Measurements from ENCODE around the gene PTPN3. TPM values are rescaled to one million over a fixed set of nuclear protein-coding genes. Genes with fewer than 3 reads are reported as not detected.

Gene PTPN3
- total RNA-seq, 1 experiment from 2014 or later: 10.4 TPM

DNA sequence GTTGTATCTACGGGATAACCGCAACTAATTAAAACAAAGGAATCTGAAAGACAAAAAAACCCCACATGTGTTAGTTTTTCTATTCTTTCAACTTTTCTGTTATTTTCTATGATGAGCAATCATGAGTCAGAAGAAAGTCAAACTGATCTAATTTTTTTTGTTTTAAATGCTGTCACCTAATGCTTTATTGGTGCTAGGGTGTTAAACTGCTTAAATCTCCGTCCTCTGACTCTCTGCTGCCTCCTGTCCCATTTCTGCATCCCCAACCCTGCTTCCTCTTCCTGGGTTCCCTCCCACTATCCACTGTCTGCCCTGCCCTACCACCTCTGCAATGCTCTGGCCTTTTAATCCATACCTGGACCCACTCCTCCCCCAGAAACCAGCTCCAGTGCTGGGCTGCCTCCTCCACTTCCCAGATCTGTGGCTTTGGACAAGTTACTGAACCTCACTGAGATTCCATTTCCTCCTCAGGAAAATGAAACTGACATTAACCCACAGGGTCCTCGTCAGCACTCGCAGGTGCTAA lies 15.7 kb downstream of the PTPN3 start:
- H3K4me1 ChIP-seq (ENCODE audit: control insufficient read depth, insufficient read depth, low read length): peaks cover 4% of the 10 kb centered on the region
- ATAC-seq: no peak

DNA sequence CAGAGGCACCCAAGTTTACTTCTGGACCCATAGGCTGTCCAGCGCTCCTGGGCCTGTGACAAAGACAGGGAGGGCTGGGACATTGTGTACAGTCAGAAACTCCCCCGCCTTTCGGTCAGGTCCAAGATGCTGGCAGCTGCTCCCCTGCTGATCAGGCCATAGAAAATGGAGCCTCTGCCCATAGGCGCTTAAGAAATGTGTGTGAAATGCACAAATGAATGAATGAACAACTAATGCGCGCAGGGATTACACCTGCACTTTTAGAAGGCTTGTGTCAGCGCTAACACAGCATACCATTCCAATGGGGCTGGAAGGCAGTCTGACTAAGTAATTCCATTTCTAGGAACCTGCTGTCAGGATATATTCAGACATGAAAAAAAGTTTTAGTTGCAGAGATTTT lies 16.3 kb downstream of the PTPN3 start:
- H3K9me3 ChIP-seq (ENCODE audit: control insufficient read depth, insufficient read depth, low read depth, low read length): no peaks in the 10 kb centered on the region
- H3K27me3 ChIP-seq (ENCODE audit: control insufficient read depth, insufficient read depth, low read length): no peaks in the 10 kb centered on the region
- no peaks in the 10 kb centered on the region for H3K36me3 ChIP-seq (ENCODE audit: control insufficient read depth, insufficient read depth, low read length)
- H3K27ac ChIP-seq (ENCODE audit: low read length): no peak overlapping the region
- TF ChIP-seq TCF7L2 (IDR thresholded peaks at IDR 0.05; ENCODE audit: low read depth, low read length) (no peak), CTCF (IDR thresholded peaks at IDR 0.05) (no peak), POLR2AphosphoS5 (IDR thresholded peaks at IDR 0.05; ENCODE audit: low read depth, low read length) (no peak), SIN3A (IDR thresholded peaks at IDR 0.05; ENCODE audit: borderline replicate concordance, insufficient read depth, low read depth, low read length) (no peak)
- TF ChIP-seq, protein P1, sequence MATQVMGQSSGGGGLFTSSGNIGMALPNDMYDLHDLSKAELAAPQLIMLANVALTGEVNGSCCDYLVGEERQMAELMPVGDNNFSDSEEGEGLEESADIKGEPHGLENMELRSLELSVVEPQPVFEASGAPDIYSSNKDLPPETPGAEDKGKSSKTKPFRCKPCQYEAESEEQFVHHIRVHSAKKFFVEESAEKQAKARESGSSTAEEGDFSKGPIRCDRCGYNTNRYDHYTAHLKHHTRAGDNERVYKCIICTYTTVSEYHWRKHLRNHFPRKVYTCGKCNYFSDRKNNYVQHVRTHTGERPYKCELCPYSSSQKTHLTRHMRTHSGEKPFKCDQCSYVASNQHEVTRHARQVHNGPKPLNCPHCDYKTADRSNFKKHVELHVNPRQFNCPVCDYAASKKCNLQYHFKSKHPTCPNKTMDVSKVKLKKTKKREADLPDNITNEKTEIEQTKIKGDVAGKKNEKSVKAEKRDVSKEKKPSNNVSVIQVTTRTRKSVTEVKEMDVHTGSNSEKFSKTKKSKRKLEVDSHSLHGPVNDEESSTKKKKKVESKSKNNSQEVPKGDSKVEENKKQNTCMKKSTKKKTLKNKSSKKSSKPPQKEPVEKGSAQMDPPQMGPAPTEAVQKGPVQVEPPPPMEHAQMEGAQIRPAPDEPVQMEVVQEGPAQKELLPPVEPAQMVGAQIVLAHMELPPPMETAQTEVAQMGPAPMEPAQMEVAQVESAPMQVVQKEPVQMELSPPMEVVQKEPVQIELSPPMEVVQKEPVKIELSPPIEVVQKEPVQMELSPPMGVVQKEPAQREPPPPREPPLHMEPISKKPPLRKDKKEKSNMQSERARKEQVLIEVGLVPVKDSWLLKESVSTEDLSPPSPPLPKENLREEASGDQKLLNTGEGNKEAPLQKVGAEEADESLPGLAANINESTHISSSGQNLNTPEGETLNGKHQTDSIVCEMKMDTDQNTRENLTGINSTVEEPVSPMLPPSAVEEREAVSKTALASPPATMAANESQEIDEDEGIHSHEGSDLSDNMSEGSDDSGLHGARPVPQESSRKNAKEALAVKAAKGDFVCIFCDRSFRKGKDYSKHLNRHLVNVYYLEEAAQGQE (IDR thresholded peaks at IDR 0.05; ENCODE audit: insufficient read depth in 1 of 2, low read depth in 2 of 2, low read length in 1 of 2): no peak
- no peak for DNase-seq (ENCODE audit: low read depth, low spot score)
- H3K4me1 ChIP-seq (ENCODE audit: control insufficient read depth, insufficient read depth, low read length): peaks cover 6% of the 10 kb centered on the region
- H3K4me3 ChIP-seq (ENCODE audit: low read depth in 2 of 2, low read length in 2 of 2): no peak overlapping the region
- ChIA-PET POLR2A (no interaction called here), CTCF (no interaction called here)
- no peak for ATAC-seq
- BruUV-seq (replicated peaks): no TSS peak
- intact Hi-C loops (cut with micrococcal nuclease; ENCODE audit: unreplicated experiment): no loop called here
- in situ Hi-C loops (cut with HindIII; ENCODE audit: low pct_unique_long_range_greater_than_20kb, low sequenced_read_pairs): no loop called here

More for the DNA sequence above, 15.7 kb downstream of the PTPN3 start:
- in situ Hi-C loops (cut with HindIII; ENCODE audit: low pct_unique_long_range_greater_than_20kb, low sequenced_read_pairs) (no loop called here), intact Hi-C loops (cut with micrococcal nuclease; ENCODE audit: unreplicated experiment) (no loop called here)
- ChIA-PET CTCF (no interaction called here), POLR2A (no interaction called here)
- Histone ChIP-seq H3K27me3 (ENCODE audit: control insufficient read depth, insufficient read depth, low read length) (no peaks in the 10 kb centered on the region), H3K4me3 (ENCODE audit: low read depth in 2 of 2, low read length in 2 of 2) (no peak overlapping the region), H3K36me3 (ENCODE audit: control insufficient read depth, insufficient read depth, low read length) (no peaks in the 10 kb centered on the region), H3K27ac (ENCODE audit: low read length) (no peak overlapping the region), H3K9me3 (ENCODE audit: control insufficient read depth, insufficient read depth, low read depth, low read length) (no peaks in the 10 kb centered on the region)
- no peak for DNase-seq (ENCODE audit: low read depth, low spot score)
- no peak for TF ChIP-seq TCF7L2 (IDR thresholded peaks at IDR 0.05; ENCODE audit: low read depth, low read length)
- no peak for TF ChIP-seq SIN3A (IDR thresholded peaks at IDR 0.05; ENCODE audit: borderline replicate concordance, insufficient read depth, low read depth, low read length)
- TF ChIP-seq POLR2AphosphoS5 (IDR thresholded peaks at IDR 0.05; ENCODE audit: low read depth, low read length): no peak
- TF ChIP-seq, protein P1 (IDR thresholded peaks at IDR 0.05; ENCODE audit: insufficient read depth in 1 of 2, low read depth in 2 of 2, low read length in 1 of 2): no peak
- no peak for TF ChIP-seq CTCF (IDR thresholded peaks at IDR 0.05)
- BruUV-seq (replicated peaks): no TSS peak
